Sigmoid colon (tissue), 3 donors: Measurements from ENCODE around the gene SORCS2.

ENCODE experiments used
- CTCF ChIP-seq, 4 experiments: fragments of 450-650 bp in 3 of 4; fragments of 200-600 bp in 1 of 4; IDR thresholded peaks; one replicate each; pipeline ENCODE4 v1.5.1; 2016 to 2019; ENCODE audit warnings: antibody characterized with exemption in 4 of 4, mild to moderate bottlenecking in 3 of 4, moderate library complexity in 2 of 4
- POLR2A ChIP-seq, 2 donors: fragments of 450-650 bp; IDR thresholded peaks; one replicate each; pipeline ENCODE4 v1.6.1; 2016; ENCODE audit warnings: antibody characterized with exemption in 2 of 2, mild to moderate bottlenecking in 2 of 2, moderate library complexity in 2 of 2

GRCh38 chr4:7186031-7186430 is 6.3 kb upstream of the SORCS2 start:
- TF ChIP-seq POLR2A (IDR thresholded peaks at IDR 0.05) (no peak), CTCF (IDR thresholded peaks at IDR 0.05) (no peak)
